ENCODE measurements around the gene MYOM3.
A peak's percentile ranks its signal among the peaks of the same experiment; 100 is the strongest.
"Not testable (repeated sequence)": the region's sequence is repeated elsewhere in the genome, so short reads cannot be mapped to it uniquely, and the experiment has no call there.

The MYOM3 gene

GRCh38 chr1:24071941-24072340 lies 40.0 kb downstream of the MYOM3 start:
- DNase-seq (ENCODE audit: low read depth): no peak

GRCh38 chr1:24070821-24071393 lies 41.0 kb downstream of the MYOM3 start:
- peak; percentile 50 for DNase-seq (ENCODE audit: low read depth)

- DNase-seq (ENCODE audit: low read depth): no peak
Observed at GRCh38 chr1:24069817-24070216, 42.1 kb downstream of the MYOM3 start.

- no peak for DNase-seq (ENCODE audit: low read depth)
Observed at GRCh38 chr1:24067978-24068377, 44.0 kb downstream of the MYOM3 start.

GRCh38 chr1:24065304-24065703 lies 46.6 kb downstream of the MYOM3 start:
- no peak for DNase-seq (ENCODE audit: low read depth)

- no peak for DNase-seq (ENCODE audit: low read depth)
Observed at GRCh38 chr1:24062221-24062620, 49.7 kb downstream of the MYOM3 start.

GRCh38 chr1:24060482-24060881 lies 51.5 kb downstream of the MYOM3 start:
- no peak for DNase-seq (ENCODE audit: low read depth)

- no peak for DNase-seq (ENCODE audit: low read depth)
Observed at GRCh38 chr1:24058671-24059455, 53.1 kb downstream of the MYOM3 start.

- DNase-seq (ENCODE audit: low read depth): no peak
Observed at GRCh38 chr1:24057171-24057570, 54.8 kb downstream of the MYOM3 start.

GRCh38 chr1:24055681-24056080 lies 56.3 kb downstream of the MYOM3 start:
- DNase-seq (ENCODE audit: low read depth): no peak

- no peak for DNase-seq (ENCODE audit: low read depth)
Observed at GRCh38 chr1:24052220-24052619, 59.7 kb downstream of the MYOM3 start.

- DNase-seq (ENCODE audit: low read depth): no peak
Observed at GRCh38 chr1:24051206-24051945, 60.6 kb downstream of the MYOM3 start.

GRCh38 chr1:24049733-24050132 lies 62.2 kb downstream of the MYOM3 start:
- DNase-seq (ENCODE audit: low read depth): no peak

GRCh38 chr1:24048894-24049293 lies 63.0 kb downstream of the MYOM3 start:
- not testable (repeated sequence) for DNase-seq (ENCODE audit: low read depth)

GRCh38 chr1:24048205-24048869 lies 63.6 kb downstream of the MYOM3 start:
- no peak for DNase-seq (ENCODE audit: low read depth)

- peak; percentile 61 for DNase-seq (ENCODE audit: low read depth)
Observed at GRCh38 chr1:24047110-24047477, 64.8 kb downstream of the MYOM3 start.

GRCh38 chr1:24045771-24046170 lies 66.2 kb downstream of the MYOM3 start:
- DNase-seq (ENCODE audit: low read depth): no peak

- DNase-seq (ENCODE audit: low read depth): not testable (repeated sequence)
Observed at GRCh38 chr1:24044672-24045071, 67.3 kb downstream of the MYOM3 start.

GRCh38 chr1:24043345-24044032 lies 68.4 kb downstream of the MYOM3 start:
- no peak for DNase-seq (ENCODE audit: low read depth)

- DNase-seq (ENCODE audit: low read depth): no peak
Observed at GRCh38 chr1:24042315-24042714, 69.6 kb downstream of the MYOM3 start.

- no peak for DNase-seq (ENCODE audit: low read depth)
Observed at GRCh38 chr1:24036088-24036487, 75.8 kb downstream of the MYOM3 start.

GRCh38 chr1:24032981-24033380 lies 79.0 kb downstream of the MYOM3 start:
- no peak for DNase-seq (ENCODE audit: low read depth)

All from stromal cell of bone marrow (primary cell).